H9 (cell line): Measurements from ENCODE around the gene PLEKHG2. TPM values are rescaled to one million over a fixed set of nuclear protein-coding genes. Genes with fewer than 3 reads are reported as not detected.
A peak's percentile ranks its signal among the peaks of the same experiment; 100 is the strongest.
"Not testable (repeated sequence)": the region's sequence is repeated elsewhere in the genome, so short reads cannot be mapped to it uniquely, and the experiment has no call there.

ENCODE experiments used
- DNase-seq: peaks from one replicate; pipeline ENCODE4 v3.0.0-alpha.2; 2017
- H2AFZ ChIP-seq: one replicate; pipeline ENCODE4 v1.6.1; 2013; ENCODE audit warnings: mild to moderate bottlenecking, low read length, control low read depth, moderate library complexity
- H2AK5ac ChIP-seq: 2 replicates; pipeline ENCODE4 v1.6.1; 2013; ENCODE audit warnings: low read length, control low read depth, mixed read lengths; ENCODE audit not compliant: insufficient read length
- H2BK120ac ChIP-seq: one replicate; pipeline ENCODE4 v1.6.1; 2013; ENCODE audit warnings: low read depth, mild to moderate bottlenecking, low read length, control low read depth, inconsistent platforms; ENCODE audit not compliant: poor library complexity, severe bottlenecking
- H2BK12ac ChIP-seq: 2 replicates; pipeline ENCODE4 v1.6.1; 2013; ENCODE audit warnings: low read length, control low read depth, mixed read lengths, low read depth; ENCODE audit not compliant: insufficient read length
- H2BK15ac ChIP-seq: 2 replicates; pipeline ENCODE4 v1.6.1; 2013; ENCODE audit warnings: low read depth, low read length, control low read depth
- H2BK20ac ChIP-seq: one replicate; pipeline ENCODE4 v1.6.1; 2013; ENCODE audit warnings: low read depth, mild to moderate bottlenecking, low read length, control low read depth, inconsistent platforms; ENCODE audit not compliant: poor library complexity, severe bottlenecking
- H2BK5ac ChIP-seq: 2 replicates; pipeline ENCODE4 v1.6.1; 2013; ENCODE audit warnings: low read length, control low read depth, mixed read lengths; ENCODE audit not compliant: insufficient read length
- H3K14ac ChIP-seq: 2 replicates; pipeline ENCODE4 v1.6.1; 2013; ENCODE audit warnings: low read length, control low read depth; ENCODE audit not compliant: insufficient read depth
- H3K18ac ChIP-seq: 2 replicates; pipeline ENCODE4 v1.6.1; 2013; ENCODE audit warnings: low read depth, mild to moderate bottlenecking, mixed read lengths, low read length, control low read depth; ENCODE audit not compliant: insufficient read length
- H3K23ac ChIP-seq: 2 replicates; pipeline ENCODE4 v1.6.1; 2013; ENCODE audit warnings: low read length, control low read depth, mixed read lengths, low read depth; ENCODE audit not compliant: insufficient read length
- H3K23me2 ChIP-seq: 2 replicates; pipeline ENCODE4 v1.6.1; 2013; ENCODE audit warnings: low read depth, mild to moderate bottlenecking, mixed read lengths, low read length, control low read depth; ENCODE audit not compliant: insufficient read length, poor library complexity, severe bottlenecking
- H3K27ac ChIP-seq: 2 replicates; pipeline ENCODE4 v1.5.1; 2013; ENCODE audit warnings: low read length, control low read depth, mixed read lengths, low read depth; ENCODE audit not compliant: insufficient read length
- H3K27me3 ChIP-seq: 2 replicates; pipeline ENCODE4 v1.6.1; 2013; ENCODE audit warnings: low read length, control low read depth, inconsistent platforms; ENCODE audit not compliant: insufficient read depth
- H3K4ac ChIP-seq: 2 replicates; pipeline ENCODE4 v1.6.1; 2013; ENCODE audit warnings: low read depth, mild to moderate bottlenecking, control low read depth, inconsistent platforms, low read length, moderate library complexity
- H3K4me1 ChIP-seq: 2 replicates; pipeline ENCODE4 v1.6.1; 2013; ENCODE audit warnings: low read length, control low read depth, inconsistent platforms; ENCODE audit not compliant: insufficient read depth
- H3K4me2 ChIP-seq: 2 replicates; pipeline ENCODE4 v1.6.1; 2013; ENCODE audit warnings: low read length, control low read depth, mixed read lengths; ENCODE audit not compliant: insufficient read length, insufficient read depth
- H3K56ac ChIP-seq: 2 replicates; pipeline ENCODE4 v1.6.1; 2013; ENCODE audit warnings: low read depth, mild to moderate bottlenecking, mixed read lengths, low read length, control low read depth; ENCODE audit not compliant: insufficient read length
- H3K79me1 ChIP-seq: 2 replicates; pipeline ENCODE4 v1.6.1; 2013; ENCODE audit warnings: low read depth, mild to moderate bottlenecking, moderate library complexity, low read length, control low read depth, inconsistent platforms; ENCODE audit not compliant: insufficient read depth, poor library complexity, severe bottlenecking
- H3K79me2 ChIP-seq: 2 replicates; pipeline ENCODE4 v1.6.1; 2013; ENCODE audit warnings: low read length, control low read depth, inconsistent platforms; ENCODE audit not compliant: insufficient read depth
- H3K9ac ChIP-seq: 2 replicates; pipeline ENCODE4 v1.6.1; 2013; ENCODE audit warnings: low read length, control low read depth, mixed read lengths; ENCODE audit not compliant: insufficient read length; ENCODE audit errors: extremely low read depth
- H3K9me3 ChIP-seq: one replicate; pipeline ENCODE4 v1.6.1; 2013; ENCODE audit warnings: low read depth, low read length, inconsistent platforms; ENCODE audit not compliant: control insufficient read depth
- H3T11ph ChIP-seq: one replicate; pipeline ENCODE4 v1.6.1; 2013; ENCODE audit warnings: mild to moderate bottlenecking, low read length, control low read depth, inconsistent platforms
- H4K20me1 ChIP-seq: one replicate; pipeline ENCODE4 v1.6.1; 2013; ENCODE audit not compliant: control insufficient read depth, insufficient read length, insufficient read depth
- H4K5ac ChIP-seq: 2 replicates; pipeline ENCODE4 v1.6.1; 2013; ENCODE audit warnings: low read depth, mild to moderate bottlenecking, mixed read lengths, low read length, control low read depth; ENCODE audit not compliant: insufficient read length
- H4K8ac ChIP-seq: replicated peaks from 2 replicates; pipeline ENCODE4 v1.6.1; 2013; ENCODE audit warnings: low read length, control low read depth, mixed read lengths, low read depth; ENCODE audit not compliant: insufficient read length
- H4K91ac ChIP-seq: 2 replicates; pipeline ENCODE4 v1.6.1; 2013; ENCODE audit warnings: low read depth, mild to moderate bottlenecking, moderate library complexity, mixed read lengths, low read length, control low read depth; ENCODE audit not compliant: insufficient read length
- H3K27ac Mint-ChIP-seq, 3 experiments: 2 replicates in 2 of 3; 3 replicates in 1 of 3; pipeline ENCODE4 v1.8.0; 2020 to 2021; ENCODE audit warnings: mixed read lengths in 3 of 3, mild to moderate bottlenecking in 1 of 3, moderate library complexity in 1 of 3
- H3K27me3 Mint-ChIP-seq: 2 replicates; pipeline ENCODE4 v1.8.0; 2021; ENCODE audit warnings: low read depth, mild to moderate bottlenecking, moderate library complexity, mixed read lengths
- H3K36me3 Mint-ChIP-seq, 3 experiments: 2 replicates in 2 of 3; 3 replicates in 1 of 3; pipeline ENCODE4 v1.8.0; 2020 to 2021; ENCODE audit warnings: low read depth in 3 of 3, mixed read lengths in 3 of 3; ENCODE audit not compliant: insufficient read depth in 1 of 3
- H3K4me1 Mint-ChIP-seq, 2 experiments: 2 replicates each; pipeline ENCODE4 v1.8.0; 2020; ENCODE audit warnings: mixed read lengths in 2 of 2
- H3K4me3 Mint-ChIP-seq, 2 experiments: 2 replicates in 1 of 2; 3 replicates in 1 of 2; pipeline ENCODE4 v1.8.0; 2020 to 2021; ENCODE audit warnings: mild to moderate bottlenecking in 2 of 2, mixed read lengths in 2 of 2, moderate library complexity in 1 of 2
- H3K9me3 Mint-ChIP-seq, 2 experiments: 2 replicates in 1 of 2; 3 replicates in 1 of 2; pipeline ENCODE4 v1.8.0; 2020; ENCODE audit warnings: mild to moderate bottlenecking in 2 of 2, mixed read lengths in 2 of 2, moderate library complexity in 1 of 2
- CTCF ChIP-seq: fragments of 200-600 bp; sonication (generic); conservative IDR thresholded peaks from 3 replicates; pipeline ENCODE4 v1.8.0; 2021; ENCODE audit warnings: antibody characterized with exemption, mild to moderate bottlenecking
- WGBS: extraction: QIAGEN DNeasy Blood & Tissue Kit; methylation state at CpG from one replicate; pipeline ENCODE4 v1.1.7; 2013; ENCODE audit warnings: missing lambda C conversion rate, low lambda C conversion rate, mixed read lengths; ENCODE audit not compliant: insufficient read length; ENCODE audit errors: extremely low coverage; 5-methylcytosine and 5-hydroxymethylcytosine counted together
- total RNA-seq: library from RNA; stranded (reverse); gene quantifications from 2 replicates; pipeline ENCODE4 v1.2.1, GENCODE V29; 2021

Gene PLEKHG2
- total RNA-seq, 1 experiment from 2014 or later = 167 TPM

- H3K4ac ChIP-seq = no peak overlapping the region
- peaks cover 23 to 64% (median 49%) of the 10 kb centered on the region in 3 experiments; a peak in 6 of 7 replicates for H3K36me3 Mint-ChIP-seq
- H3K4me3 Mint-ChIP-seq = peak overlapping the region in 1 of 2 experiments; percentile 25; a peak in 2 of 5 replicates
- peak overlapping the region in 2 of 3 experiments; percentile 81 to 89; a peak in 4 of 7 replicates for H3K27ac Mint-ChIP-seq
- no peak for DNase-seq
- no peak overlapping the region for H2BK12ac ChIP-seq
- no peak overlapping the region for H3T11ph ChIP-seq
- no peak overlapping the region for H3K56ac ChIP-seq
- H3K23ac ChIP-seq = no peak overlapping the region
- peak overlapping the region; percentile 36 for H3K9ac ChIP-seq
- no peaks in the 10 kb centered on the region for H3K9me3 ChIP-seq
- no peak overlapping the region for H2AFZ ChIP-seq
- no peak overlapping the region for H4K5ac ChIP-seq
- WGBS = no CpG with 5 or more reads among the region's 8 CpGs
- H3K4me1 ChIP-seq = no peaks in the 10 kb centered on the region
- peaks cover 43% of the 10 kb centered on the region; the same call in 1 of the 2 replicates for H3K79me2 ChIP-seq
- no peak for TF ChIP-seq CTCF
- peaks cover 5% of the 10 kb centered on the region for H3K23me2 ChIP-seq
- H3K79me1 ChIP-seq = peaks cover 11% of the 10 kb centered on the region
- no peak overlapping the region for H3K18ac ChIP-seq
- H3K4me2 ChIP-seq = no peak overlapping the region
- no peak overlapping the region for H2BK20ac ChIP-seq
- no peak overlapping the region for H2AK5ac ChIP-seq
- H3K4me1 Mint-ChIP-seq = peaks cover 10 to 15% of the 10 kb centered on the region in 2 experiments
- H2BK15ac ChIP-seq = no peak overlapping the region
- no peak overlapping the region for H4K8ac ChIP-seq
- H3K27me3 ChIP-seq = no peaks in the 10 kb centered on the region
- no peak overlapping the region for H3K14ac ChIP-seq
- H2BK5ac ChIP-seq = no peak overlapping the region
- peaks cover 0 to 5% of the 10 kb centered on the region in 2 experiments; a peak in 2 of 5 replicates for H3K9me3 Mint-ChIP-seq
- no peaks in the 10 kb centered on the region for H3K27me3 Mint-ChIP-seq
- no peak overlapping the region for H3K27ac ChIP-seq
- peaks cover 2% of the 10 kb centered on the region for H4K20me1 ChIP-seq
- no peak overlapping the region for H2BK120ac ChIP-seq
- no peak overlapping the region for H4K91ac ChIP-seq
These were observed 36.8 kb downstream of the PLEKHG2 start for GRCh38 chr19:39449116-39449797.

- H3K27me3 ChIP-seq, DNase-seq, H3K4me2 ChIP-seq, H2BK20ac ChIP-seq, H4K20me1 ChIP-seq, H3K27ac ChIP-seq, H3K23me2 ChIP-seq, H2BK15ac ChIP-seq, H3K9me3 Mint-ChIP-seq, H4K91ac ChIP-seq, H3K4me1 ChIP-seq, H2AK5ac ChIP-seq, H3T11ph ChIP-seq, H4K5ac ChIP-seq, H3K18ac ChIP-seq, H4K8ac ChIP-seq, H3K9me3 ChIP-seq, H3K4me3 Mint-ChIP-seq, H3K4me1 Mint-ChIP-seq, H2BK5ac ChIP-seq, H2BK120ac ChIP-seq, H3K27me3 Mint-ChIP-seq, H2AFZ ChIP-seq, H3K4ac ChIP-seq, H3K9ac ChIP-seq, H3K14ac ChIP-seq, H2BK12ac ChIP-seq, H3K56ac ChIP-seq, H3K23ac ChIP-seq: not testable (repeated sequence)
- Histone ChIP-seq H3K79me1 (peaks cover 13% of the 10 kb centered on the region), H3K79me2 (peaks cover 34% of the 10 kb centered on the region; the same call in 1 of the 2 replicates)
- Mint-ChIP-seq H3K27ac (peak overlapping the region in 1 of 3 experiments; percentile 44; a peak in 1 of 7 replicates), H3K36me3 (peaks cover 26 to 70% (median 55%) of the 10 kb centered on the region in 3 experiments; a peak in 6 of 7 replicates)
- no CpG with 5 or more reads among the region's 8 CpGs for WGBS
These were observed 38.8 kb downstream of the PLEKHG2 start for GRCh38 chr19:39451257-39451656.
